NCI-H2227 (cell line): ENCODE results near the gene KCNB1.

Experiments used
- DNase-seq: peaks from one replicate; lab custom pipeline; 2025; ENCODE audit not compliant: unreplicated experiment; lab: John Stamatoyannopoulos, UW

The KCNB1 gene

GRCh38 chr20:49501917-49502316, 19.4 kb upstream of the KCNB1 start:
- DNase-seq = peak; percentile 33

DNA sequence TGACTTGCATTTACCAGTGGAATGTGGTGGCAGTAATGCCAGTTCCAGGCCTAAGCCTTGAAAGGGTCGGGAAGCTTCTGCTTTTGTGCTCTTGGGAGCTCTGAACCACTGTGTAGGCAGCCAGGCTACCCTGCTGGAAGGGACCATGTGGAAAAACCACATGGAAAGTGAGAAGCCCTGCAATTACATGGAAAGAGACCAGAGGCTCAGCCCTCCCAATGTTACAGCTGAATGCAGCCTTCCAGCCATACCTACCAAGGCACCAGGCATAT, 14.9 kb upstream of the KCNB1 start:
- no peak for DNase-seq

- no peak for DNase-seq
These were observed 14.3 kb upstream of the KCNB1 start for GRCh38 chr20:49496553-49497397.

DNA sequence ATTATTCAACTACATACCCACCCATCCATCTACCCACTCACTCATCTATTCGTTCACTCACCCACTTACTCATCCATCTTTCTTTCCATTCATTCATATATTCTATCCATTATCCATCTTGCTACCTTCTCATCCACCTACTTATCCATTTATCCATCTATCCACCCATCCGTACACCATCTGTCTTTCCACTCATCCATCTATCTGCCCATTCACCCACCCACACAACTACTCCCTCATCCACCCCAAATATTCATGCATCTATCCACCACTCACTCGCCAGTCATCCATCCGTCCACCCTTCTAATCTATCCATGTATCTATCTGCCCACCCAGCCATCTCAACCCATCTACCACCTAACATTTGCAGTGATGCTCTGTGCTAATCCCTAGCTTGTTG, 13.6 kb upstream of the KCNB1 start:
- DNase-seq = no peak

DNA sequence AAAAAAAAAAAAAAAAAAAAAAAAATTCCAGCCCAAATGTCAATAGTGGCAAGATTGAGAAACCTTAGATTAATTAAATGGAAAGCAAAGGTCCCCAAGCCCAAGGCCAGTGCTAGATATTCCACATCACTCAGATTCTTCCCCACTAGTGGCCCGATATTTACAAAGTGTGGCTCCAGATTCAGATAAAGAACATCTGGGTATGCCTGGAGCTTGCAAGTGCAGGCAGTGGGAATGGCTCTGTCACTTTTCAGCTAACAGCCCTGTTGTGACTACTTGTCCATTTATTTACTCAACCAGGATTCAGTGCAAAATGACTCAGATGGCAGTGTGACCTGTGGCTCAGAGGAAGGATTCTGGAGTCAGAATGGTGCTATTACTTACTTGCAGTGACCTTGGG, 8.2 kb upstream of the KCNB1 start:
- DNase-seq = no peak

DNA sequence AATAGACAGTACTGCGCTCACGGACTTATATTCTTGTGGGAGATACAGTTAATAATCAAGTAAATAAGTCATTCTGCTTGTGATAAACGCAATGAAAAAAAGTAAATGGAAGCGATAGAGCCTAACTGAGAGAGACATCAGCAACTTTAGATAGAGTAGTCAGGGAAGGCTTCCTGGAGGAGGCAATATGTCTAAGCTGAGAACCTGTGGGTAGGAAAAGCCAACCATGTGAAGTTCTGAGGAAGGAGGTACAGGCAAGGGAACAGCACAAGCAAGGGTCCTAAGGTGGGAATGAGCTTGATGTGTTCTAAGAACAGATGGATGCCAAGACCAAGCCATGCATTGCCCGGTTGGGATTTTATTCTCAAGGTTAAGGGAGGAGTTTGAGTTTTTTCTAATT, 7.2 kb upstream of the KCNB1 start:
- no peak for DNase-seq

- DNase-seq = no peak
These were observed 3.6 kb upstream of the KCNB1 start for GRCh38 chr20:49486064-49486463.

GRCh38 chr20:49485563-49485962, 3.1 kb upstream of the KCNB1 start:
- no peak for DNase-seq

- DNase-seq = peak; percentile 90
These were observed 2.0 kb upstream of the KCNB1 start for GRCh38 chr20:49484180-49485140.

GRCh38 chr20:49483696-49484123, 1.2 kb upstream of the KCNB1 start:
- DNase-seq = peak; percentile 57

DNA sequence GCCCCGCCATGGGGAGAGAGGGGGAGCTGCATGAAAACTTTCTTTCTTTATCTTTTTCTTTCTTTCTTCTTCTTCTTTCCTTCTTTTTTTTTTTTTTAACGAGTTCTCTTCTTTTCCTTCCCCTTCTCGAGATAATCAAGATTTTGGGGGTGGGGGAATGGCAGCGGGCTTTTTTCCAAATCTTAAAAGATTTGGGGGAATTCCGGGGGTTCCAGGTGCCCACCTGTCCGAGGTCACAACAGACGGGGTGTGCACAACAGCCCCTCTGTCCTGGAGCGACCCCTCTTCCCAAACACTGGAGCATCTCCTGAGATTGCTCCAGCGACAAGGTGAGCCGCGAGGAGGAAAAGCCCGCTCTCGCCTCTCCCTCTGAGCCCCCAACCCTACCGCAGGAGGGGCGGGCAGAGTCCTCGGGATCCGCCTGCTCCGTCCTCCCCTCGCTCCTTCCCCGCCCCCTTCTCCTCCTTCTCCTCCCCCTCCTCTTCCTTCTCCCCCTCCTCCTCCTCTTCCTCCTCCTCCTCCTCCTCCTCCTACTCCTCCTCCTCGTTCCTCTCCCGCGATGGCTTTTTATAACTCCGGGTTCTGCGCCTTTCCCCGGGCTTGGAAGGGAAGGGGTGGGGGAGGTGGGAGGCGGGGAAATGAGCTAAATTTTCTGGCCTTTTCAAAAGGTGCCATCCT, 689 bp upstream of the KCNB1 start:
- DNase-seq = peak; percentile 57

GRCh38 chr20:49482173-49482572, 295 bp downstream of the KCNB1 start:
- no peak for DNase-seq

GRCh38 chr20:49481116-49481515, 1.4 kb downstream of the KCNB1 start:
- no peak for DNase-seq

DNA sequence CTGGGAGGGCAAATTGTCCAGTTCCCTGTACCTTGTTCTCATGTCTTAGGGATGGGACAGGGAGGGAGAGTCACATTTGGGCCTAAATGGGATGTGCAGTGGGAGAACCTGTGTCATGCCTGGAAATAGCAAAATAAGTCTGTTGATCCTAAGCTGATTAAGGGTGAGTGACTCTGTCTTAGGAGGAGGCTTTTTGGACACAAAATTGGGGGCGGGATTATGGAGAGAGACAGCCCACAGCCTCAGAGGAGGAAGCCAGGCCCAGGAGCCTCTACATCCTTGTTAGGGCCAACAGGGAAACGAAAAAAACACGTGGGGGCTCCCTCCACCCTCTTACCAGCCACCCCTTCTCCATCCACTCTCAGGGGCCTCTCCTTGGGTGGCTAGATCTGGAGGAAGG, 2.2 kb downstream of the KCNB1 start:
- DNase-seq = no peak

- peak; percentile 53 for DNase-seq
These were observed 2.7 kb downstream of the KCNB1 start for GRCh38 chr20:49479785-49480184.

DNA sequence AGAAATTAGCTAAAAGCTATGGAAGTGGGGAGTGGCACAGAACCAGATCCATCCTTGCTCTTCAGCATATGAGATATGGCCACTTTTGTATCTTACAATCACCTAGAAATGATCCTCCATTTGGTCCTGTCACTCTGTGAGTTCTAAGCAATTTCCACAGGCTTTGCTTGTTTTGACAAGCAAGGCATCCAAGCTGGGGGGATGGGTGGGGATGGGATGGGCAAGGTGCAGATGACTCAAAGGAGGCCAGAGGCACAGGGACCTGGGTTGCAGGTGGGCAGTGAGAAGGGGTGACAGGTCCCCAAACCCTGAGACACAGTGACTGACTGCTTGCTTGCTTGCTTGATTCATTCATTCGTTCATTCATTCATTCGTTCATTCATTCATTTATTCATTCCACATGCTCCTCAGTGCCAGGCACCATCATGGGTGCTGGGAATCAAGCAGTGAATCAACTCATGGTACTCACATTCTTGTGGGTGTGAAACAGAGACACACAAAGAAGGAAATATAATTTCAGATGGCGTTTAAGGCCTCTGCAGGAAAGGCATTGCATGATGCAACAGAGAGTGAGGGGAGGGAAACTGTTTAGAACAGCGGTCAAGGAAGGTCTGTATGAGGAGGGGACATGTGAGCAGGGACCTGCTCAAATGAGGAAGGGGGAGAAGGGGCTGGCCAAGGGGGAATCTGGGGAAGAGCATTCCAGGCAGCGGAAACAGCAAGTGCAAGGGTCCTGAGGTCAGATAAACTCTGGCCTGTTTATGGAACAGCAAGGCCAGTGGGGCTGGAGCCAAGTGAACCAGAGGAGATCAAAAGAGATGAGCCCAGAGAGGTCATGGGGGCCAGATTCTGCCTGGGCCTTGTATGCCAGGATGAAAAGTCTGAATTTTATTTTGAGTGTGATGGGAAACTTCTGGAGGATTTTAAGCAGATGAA, 3.4 kb downstream of the KCNB1 start:
- DNase-seq = no peak

- no peak for DNase-seq
These were observed 4.2 kb downstream of the KCNB1 start for GRCh38 chr20:49478266-49478665.

DNA sequence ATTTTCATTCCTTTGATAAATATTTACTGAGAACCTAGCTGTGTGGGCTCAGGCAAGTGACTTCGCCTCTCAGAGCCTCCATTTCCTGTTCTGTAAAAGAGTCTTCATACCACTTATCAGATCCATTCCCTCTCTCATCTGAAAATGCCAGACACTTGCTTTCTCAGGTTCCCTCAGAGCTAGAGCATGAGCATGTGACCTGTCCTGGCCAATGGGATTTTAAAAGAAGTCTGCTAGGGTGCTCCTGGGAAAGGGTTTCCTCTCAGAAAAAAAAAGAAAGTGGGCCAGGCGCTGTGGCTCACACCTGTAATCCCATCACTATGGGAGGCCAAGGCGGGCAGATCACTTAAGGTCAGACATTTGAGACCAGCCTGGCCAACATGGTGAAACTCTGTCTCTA, 5.3 kb downstream of the KCNB1 start:
- no peak for DNase-seq

- no peak for DNase-seq
These were observed 6.5 kb downstream of the KCNB1 start for GRCh38 chr20:49476016-49476355.

GRCh38 chr20:49475292-49476015, 7.0 kb downstream of the KCNB1 start:
- DNase-seq = no peak
